Measurements from ENCODE around the gene NLRX1.

DNA sequence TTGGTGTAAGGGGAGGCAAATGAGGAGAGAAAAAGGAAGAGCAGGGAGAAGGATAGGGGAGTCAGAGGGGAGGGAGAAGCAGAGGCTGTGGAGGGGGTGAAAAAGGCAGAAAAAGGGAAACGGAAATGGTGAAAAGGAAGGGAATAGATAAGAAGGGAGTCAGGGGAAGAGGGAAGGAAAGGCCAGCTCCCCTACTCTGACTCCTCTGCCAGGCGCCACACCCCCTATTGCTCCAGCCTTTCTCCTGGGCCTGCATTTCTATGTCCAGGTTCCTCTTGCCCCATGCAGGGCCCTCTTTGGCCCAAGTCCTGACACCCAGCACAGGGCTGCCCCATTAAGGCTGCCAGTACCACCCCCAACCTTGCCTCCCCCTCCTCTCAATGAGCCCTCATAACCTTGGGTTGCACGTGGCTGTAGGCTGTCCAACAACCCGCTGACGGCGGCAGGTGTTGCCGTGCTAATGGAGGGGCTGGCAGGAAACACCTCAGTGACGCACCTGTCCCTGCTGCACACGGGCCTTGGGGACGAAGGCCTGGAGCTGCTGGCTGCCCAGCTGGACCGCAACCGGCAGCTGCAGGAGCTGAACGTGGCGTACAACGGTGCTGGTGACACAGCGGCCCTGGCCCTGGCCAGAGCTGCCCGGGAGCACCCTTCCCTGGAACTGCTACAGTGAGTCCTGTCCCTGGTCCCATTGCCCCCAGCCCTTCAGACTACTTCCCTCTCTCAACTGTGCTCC lies 13.3 kb downstream of the NLRX1 start:
- TF ChIP-seq, protein P1, sequence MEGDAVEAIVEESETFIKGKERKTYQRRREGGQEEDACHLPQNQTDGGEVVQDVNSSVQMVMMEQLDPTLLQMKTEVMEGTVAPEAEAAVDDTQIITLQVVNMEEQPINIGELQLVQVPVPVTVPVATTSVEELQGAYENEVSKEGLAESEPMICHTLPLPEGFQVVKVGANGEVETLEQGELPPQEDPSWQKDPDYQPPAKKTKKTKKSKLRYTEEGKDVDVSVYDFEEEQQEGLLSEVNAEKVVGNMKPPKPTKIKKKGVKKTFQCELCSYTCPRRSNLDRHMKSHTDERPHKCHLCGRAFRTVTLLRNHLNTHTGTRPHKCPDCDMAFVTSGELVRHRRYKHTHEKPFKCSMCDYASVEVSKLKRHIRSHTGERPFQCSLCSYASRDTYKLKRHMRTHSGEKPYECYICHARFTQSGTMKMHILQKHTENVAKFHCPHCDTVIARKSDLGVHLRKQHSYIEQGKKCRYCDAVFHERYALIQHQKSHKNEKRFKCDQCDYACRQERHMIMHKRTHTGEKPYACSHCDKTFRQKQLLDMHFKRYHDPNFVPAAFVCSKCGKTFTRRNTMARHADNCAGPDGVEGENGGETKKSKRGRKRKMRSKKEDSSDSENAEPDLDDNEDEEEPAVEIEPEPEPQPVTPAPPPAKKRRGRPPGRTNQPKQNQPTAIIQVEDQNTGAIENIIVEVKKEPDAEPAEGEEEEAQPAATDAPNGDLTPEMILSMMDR (IDR thresholded peaks at IDR 0.05; ENCODE audit: low read length): no peak
- TF ChIP-seq EZH2 (IDR thresholded peaks at IDR 0.05; ENCODE audit: borderline replicate concordance, low read length): no peak
